Measurements from ENCODE around the gene CUEDC1.
A peak's percentile ranks its signal among the peaks of the same experiment; 100 is the strongest.

The CUEDC1 gene

GRCh38 chr17:57915985-57916757 is 39.0 kb downstream of the CUEDC1 start:
- DNase-seq (ENCODE audit: low spot score), result no peak

DNA sequence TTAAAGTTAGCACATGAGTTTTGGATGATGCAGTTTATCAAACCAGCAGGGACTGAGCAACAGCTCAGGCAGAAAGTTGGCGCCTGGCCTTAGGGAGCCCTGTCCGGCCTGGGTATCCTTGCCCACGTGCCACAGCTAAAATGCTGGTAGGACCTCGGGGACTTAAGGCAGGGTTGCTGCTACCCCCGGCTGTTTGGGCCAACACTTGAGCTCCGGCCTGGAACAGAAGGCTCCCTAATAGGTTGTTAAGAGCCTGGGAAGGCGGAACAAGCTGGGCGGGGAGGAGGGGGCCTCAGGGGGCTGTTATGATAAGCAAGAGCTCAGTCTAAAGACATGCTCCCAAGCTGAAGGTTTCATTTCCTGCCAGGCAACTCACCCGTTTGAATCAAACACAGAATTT is 39.7 kb downstream of the CUEDC1 start:
- DNase-seq (ENCODE audit: low spot score), result no peak

DNA sequence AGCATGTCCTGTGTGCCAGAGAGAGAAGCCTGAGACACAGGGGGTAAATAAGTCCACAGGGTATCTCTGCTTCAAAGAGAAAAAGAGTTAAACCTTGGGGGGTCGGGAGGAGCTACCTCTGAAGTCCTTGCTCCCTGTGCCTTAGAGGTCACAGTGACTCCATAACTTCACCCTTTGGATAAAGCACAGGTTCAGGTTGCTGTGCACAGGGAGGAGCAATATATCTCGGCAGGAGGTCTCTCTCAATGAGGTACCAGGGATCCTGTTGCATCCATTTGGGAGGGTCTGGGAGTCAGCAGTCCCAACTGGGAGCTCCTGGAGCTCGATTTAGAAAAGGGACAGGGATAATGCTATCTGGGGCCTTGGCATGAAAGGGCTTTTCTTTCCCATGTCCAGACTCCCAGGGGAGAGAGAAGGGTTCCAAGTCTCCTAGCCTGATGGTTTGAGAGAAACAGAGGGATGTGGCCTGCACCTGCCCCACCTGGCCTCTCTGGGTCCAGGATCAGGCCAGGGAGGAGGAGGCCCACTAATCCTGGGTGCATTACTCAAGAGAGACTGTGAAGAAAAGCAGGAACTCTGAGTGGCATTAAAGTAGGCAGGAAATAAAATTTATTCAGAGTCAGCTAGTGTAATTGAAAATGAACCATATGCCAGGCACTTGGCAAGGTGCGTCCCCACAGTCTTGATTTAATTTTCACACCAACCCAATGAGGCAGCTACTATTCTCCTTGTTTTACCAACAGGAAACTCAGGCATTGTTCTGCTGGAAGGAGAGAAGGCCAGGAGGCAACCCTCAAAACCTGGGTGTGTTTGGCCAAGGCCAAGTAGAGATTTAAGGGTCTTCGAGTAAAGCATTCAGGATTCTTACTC is 40.7 kb downstream of the CUEDC1 start:
- no peak for DNase-seq (ENCODE audit: low spot score)

- DNase-seq (ENCODE audit: low spot score), result no peak
These were observed 41.5 kb downstream of the CUEDC1 start for GRCh38 chr17:57913575-57914272.

GRCh38 chr17:57911834-57912673 is 43.2 kb downstream of the CUEDC1 start:
- peak; percentile 75 for DNase-seq (ENCODE audit: low spot score)

- DNase-seq (ENCODE audit: low spot score), result no peak
These were observed 44.5 kb downstream of the CUEDC1 start for GRCh38 chr17:57910462-57911420.

GRCh38 chr17:57909551-57909950 is 45.7 kb downstream of the CUEDC1 start:
- no peak for DNase-seq (ENCODE audit: low spot score)

DNA sequence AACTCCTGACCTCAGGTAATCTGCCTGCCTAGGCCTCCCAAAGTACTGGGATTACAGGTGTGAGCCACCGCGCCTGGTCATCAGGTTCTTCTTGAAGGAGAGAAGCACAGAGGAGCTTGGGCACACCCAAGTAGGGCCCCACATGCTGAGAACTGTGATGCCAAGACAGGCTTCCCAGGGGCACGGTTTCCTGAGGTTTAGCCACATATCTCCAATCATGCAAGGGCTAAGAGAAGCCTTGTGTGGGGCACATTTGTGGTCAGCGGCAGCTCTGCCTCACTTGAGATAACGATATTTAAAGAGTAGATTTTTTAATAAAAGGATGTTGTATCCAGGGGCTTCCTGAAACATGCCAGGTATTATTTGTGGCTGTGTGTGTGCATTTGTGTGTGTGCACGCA is 46.9 kb downstream of the CUEDC1 start:
- DNase-seq (ENCODE audit: low spot score), result no peak

- no peak for DNase-seq (ENCODE audit: low spot score)
These were observed 48.3 kb downstream of the CUEDC1 start for GRCh38 chr17:57906910-57907309.

DNA sequence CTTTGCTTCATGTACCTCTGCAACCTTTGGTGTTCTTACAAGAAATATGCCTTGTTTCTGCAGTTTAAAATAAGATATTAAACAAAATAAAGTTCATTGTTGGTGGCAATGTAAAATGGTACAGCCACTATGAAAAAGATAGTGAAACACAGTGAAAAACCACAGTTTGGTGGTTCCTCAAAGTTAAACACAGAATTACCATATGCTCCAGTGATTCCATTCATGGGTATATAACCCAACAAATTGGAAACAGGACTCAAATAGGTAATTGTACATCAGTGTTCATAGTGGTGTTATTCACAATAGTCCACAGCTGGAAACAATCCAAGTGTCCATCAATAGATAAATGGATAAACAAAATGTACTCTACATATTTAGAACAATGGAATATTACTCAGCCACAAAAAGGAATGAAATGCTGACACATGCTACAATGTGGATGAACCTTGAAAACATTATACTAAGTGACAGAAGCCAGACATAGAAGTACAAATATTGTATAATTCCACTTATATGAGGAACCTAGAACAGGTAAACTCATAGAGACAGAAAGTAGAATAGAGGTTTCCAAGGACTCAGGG is 49.2 kb downstream of the CUEDC1 start:
- no peak for DNase-seq (ENCODE audit: low spot score)

- DNase-seq (ENCODE audit: low spot score), result no peak
These were observed 51.3 kb downstream of the CUEDC1 start for GRCh38 chr17:57903961-57904360.

- peak; percentile 93 for DNase-seq (ENCODE audit: low spot score)
These were observed 52.1 kb downstream of the CUEDC1 start for GRCh38 chr17:57902800-57903759.

- DNase-seq (ENCODE audit: low spot score), result no peak
These were observed 53.0 kb downstream of the CUEDC1 start for GRCh38 chr17:57902117-57902799.

- peak; percentile 34 for DNase-seq (ENCODE audit: low spot score)
These were observed 54.0 kb downstream of the CUEDC1 start for GRCh38 chr17:57900991-57901743.

GRCh38 chr17:57899822-57900221 is 55.4 kb downstream of the CUEDC1 start:
- DNase-seq (ENCODE audit: low spot score), result peak; percentile 51

DNA sequence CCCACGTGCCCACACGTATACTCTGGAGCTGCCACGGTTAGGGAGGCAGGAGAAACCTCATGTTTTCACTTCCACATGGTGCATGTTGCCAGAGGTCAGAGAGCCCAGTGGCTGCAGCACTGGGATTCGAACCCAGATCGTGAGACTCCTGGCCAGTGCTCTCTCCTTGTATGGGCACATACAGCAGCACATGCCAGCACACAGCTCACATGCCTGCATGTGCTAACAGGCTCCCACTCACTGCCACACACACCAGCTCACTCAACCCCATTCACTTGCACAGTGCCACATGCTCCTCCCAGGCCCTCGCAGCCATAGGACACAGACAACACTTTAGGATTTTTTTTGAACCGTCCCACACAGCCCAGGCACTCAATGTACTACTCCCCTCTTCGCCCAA is 55.8 kb downstream of the CUEDC1 start:
- no peak for DNase-seq (ENCODE audit: low spot score)

DNA sequence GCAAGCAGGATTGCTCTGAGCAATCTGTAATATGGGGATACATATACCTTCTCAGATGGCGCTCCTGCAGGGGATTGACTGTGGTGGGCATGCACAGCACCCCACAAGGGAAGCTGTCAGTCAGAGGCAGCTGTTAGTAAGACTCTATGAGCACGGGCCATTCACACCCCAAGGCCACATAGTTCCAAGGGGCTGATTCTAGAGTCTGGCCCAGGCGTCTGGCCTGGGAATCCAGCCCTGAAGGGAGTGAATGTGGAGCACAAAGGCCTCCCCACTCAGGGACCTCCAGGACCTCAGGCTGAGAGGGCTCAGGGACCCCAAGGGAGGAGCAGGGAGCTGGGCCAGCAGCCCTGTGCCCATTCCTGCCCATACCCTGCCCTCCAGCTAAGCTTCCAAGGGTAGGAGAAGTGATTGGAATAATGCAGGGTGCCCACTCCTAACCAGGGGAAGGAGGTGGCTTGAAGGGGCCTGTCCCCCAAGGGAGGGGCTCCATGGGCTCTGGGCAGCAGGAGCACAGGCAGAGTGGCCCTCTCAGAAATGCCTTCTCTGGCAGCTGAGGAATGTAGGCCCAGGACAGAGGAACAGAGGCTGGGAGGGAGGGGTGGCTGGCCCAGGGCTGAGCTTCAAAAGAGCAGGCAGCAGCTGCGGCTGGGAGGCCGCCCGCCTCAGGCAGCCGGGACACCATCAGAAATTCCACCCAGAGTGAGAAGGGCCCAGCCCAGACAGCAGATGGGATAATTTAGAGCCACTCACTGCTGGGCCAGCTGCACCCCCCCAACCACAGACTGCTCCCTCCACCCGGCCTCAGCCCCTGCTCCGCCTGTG is 56.5 kb downstream of the CUEDC1 start:
- no peak for DNase-seq (ENCODE audit: low spot score)

Data from LoVo (cell line).